Right lobe of liver (tissue), 6 donors: Measurements from ENCODE around the gene WDR47. TPM values are rescaled to one million over a fixed set of nuclear protein-coding genes. Genes with fewer than 3 reads are reported as not detected.

Experiments used
- ATAC-seq, 4 donors: fragments of 200-7000 bp; cut with Tn5 transposase; one replicate each; pipeline ENCODE4 v1.9.1; 2020; ENCODE audit warnings: mild to moderate bottlenecking in 4 of 4, moderate library complexity in 4 of 4
- DNase-seq, 3 donors: peaks; one replicate each; pipeline ENCODE4 v3.0.0-alpha.2; 2020
- H3K27ac ChIP-seq, 3 donors: fragments of 200-600 bp; one replicate each; pipeline ENCODE4 v1.8.0; 2022
- H3K27me3 ChIP-seq, 2 donors: fragments of 200-600 bp; one replicate each; pipeline ENCODE4 v1.8.0; 2022
- H3K36me3 ChIP-seq, 4 donors: fragments of 200-600 bp; sonication (generic) in 1 of 4; one replicate each; pipeline versions ENCODE4 v1.5.1 to v1.8.0; 2017 to 2022; ENCODE audit warnings: control low read depth in 1 of 4
- H3K4me1 ChIP-seq, 4 donors: fragments of 200-600 bp; sonication (generic) in 1 of 4; one replicate each; pipeline versions ENCODE4 v1.5.1 to v1.8.0; 2017 to 2022; ENCODE audit warnings: control low read depth in 1 of 4
- H3K4me3 ChIP-seq, 3 donors: fragments of 200-600 bp; one replicate each; pipeline ENCODE4 v1.8.0; 2022
- H3K9me3 ChIP-seq, 4 donors: fragments of 200-600 bp; sonication (generic) in 1 of 4; one replicate each; pipeline versions ENCODE4 v1.5.1 to v1.8.0; 2017 to 2022; ENCODE audit warnings: control low read depth in 1 of 4
- POLR2A ChIP-seq: fragments of 450-650 bp; IDR thresholded peaks from one replicate; pipeline ENCODE4 v1.6.1; 2017; ENCODE audit warnings: antibody characterized with exemption, mild to moderate bottlenecking
- WGBS: methylation state at CpG from one replicate; pipeline ENCODE4 v1.1.6; 2018; ENCODE audit warnings: low coverage, low lambda C conversion rate; ENCODE audit not compliant: insufficient coverage; ENCODE audit errors: missing lambda C conversion rate; 5-methylcytosine and 5-hydroxymethylcytosine counted together
- intact Hi-C, 2 donors: fragments of 100-400 bp; cut with DNase I; formaldehyde crosslinking; loops; one replicate each; pipeline versions ENCODE4 v1.11.2 to v1.14.1; 2022
- total RNA-seq, 6 experiments: library from RNA; depleted of rRNA in 2 of 6; stranded (reverse); fragments of >200 nt in 2 of 6; fragmentation: NEBNext Ultra II Directional in 3 of 6; extraction: Animal tissue kit (Norgen Biotek cat#: 25700) in 3 of 6; gene quantifications; one replicate each; pipeline versions ENCODE4 v1.1.0 to v1.2.4, GENCODE V29; 2016 to 2023
- TF ChIP-seq, protein P1 (sequence below), 4 donors: fragments of 200-600 bp in 3 of 4; fragments of 450-650 bp in 1 of 4; IDR thresholded peaks; one replicate each; pipeline versions ENCODE4 v1.5.1 to v1.8.0; 2016 to 2022; ENCODE audit warnings: antibody characterized with exemption in 4 of 4, mild to moderate bottlenecking in 2 of 4
- donor health status: DM: no; HTN: yes; CAD: no.
- donor health status: DM: no; HTN: no; CAD: no.
- donor health status: DM: no; HTN: no; CAD: no.
- donor health status: DM: no; HTN: yes; CAD: no.
- donor health status: DM: no; HTN: yes; CAD: no.

The WDR47 gene
- total RNA-seq, 6 experiments from 2014 or later = 2.4 to 4.2 (median 2.6) TPM

DNA sequence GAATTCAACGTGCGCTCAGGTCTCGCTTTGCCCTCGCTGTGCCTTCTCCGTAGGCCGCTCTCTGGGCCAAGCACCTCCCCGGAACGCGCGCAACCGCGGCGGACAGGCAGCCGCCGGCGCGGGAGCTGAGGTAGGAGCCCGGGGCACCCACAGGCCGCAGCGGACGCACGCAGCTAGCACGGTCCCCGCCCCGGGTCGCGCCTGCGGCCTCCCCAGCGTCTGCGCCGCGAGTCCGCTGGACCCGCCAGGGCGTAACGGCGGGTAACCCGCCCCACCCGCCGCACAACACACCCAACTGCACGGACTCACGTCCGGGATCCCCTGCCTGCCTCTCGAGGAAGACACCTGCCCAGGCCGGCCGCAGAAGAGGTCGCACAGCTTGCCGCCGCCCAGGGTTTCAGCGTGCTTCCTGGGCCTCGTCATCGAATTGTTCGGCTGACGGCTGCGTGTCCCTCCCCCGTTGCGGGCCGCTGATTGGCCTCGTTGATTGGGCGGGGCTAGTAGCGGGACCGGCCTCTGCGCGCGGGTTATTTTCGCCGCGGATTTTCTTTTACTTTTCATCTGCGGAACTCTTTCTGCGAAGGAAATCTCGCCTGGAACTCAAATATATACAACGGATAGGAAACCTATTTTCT is 78.7 kb downstream of the WDR47 start, which contains the start of gene CLCC1:
Gene CLCC1 (minus strand): TSS at position 433 of the 635 bp plus-strand sequence. CDS start 13,047 bp downstream, outside the sequence.
- peak; percentile 95 to 96 (median 96) for DNase-seq
- Histone ChIP-seq H3K4me1 (peaks cover 0 to 20% (median 5%) of the 10 kb centered on the region in 4 donors), H3K27ac (peak within 1 kb of the TSS; percentile 84 to 95 (median 93)), H3K36me3 (no peaks in the 10 kb centered on the region), H3K9me3 (no peaks in the 10 kb centered on the region), H3K4me3 (peak within 1 kb of the TSS; percentile 63 to 74 (median 70)), H3K27me3 (no peaks in the 10 kb centered on the region)
- intact Hi-C loops = no loop called here
- under 1% methylated on average over 33 of the region's 72 CpGs for WGBS
- TF ChIP-seq, protein P1, sequence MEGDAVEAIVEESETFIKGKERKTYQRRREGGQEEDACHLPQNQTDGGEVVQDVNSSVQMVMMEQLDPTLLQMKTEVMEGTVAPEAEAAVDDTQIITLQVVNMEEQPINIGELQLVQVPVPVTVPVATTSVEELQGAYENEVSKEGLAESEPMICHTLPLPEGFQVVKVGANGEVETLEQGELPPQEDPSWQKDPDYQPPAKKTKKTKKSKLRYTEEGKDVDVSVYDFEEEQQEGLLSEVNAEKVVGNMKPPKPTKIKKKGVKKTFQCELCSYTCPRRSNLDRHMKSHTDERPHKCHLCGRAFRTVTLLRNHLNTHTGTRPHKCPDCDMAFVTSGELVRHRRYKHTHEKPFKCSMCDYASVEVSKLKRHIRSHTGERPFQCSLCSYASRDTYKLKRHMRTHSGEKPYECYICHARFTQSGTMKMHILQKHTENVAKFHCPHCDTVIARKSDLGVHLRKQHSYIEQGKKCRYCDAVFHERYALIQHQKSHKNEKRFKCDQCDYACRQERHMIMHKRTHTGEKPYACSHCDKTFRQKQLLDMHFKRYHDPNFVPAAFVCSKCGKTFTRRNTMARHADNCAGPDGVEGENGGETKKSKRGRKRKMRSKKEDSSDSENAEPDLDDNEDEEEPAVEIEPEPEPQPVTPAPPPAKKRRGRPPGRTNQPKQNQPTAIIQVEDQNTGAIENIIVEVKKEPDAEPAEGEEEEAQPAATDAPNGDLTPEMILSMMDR (IDR thresholded peaks at IDR 0.05) = no peak
- peak; percentile 95 for TF ChIP-seq POLR2A
- peak; percentile 97 to 98 (median 98) for ATAC-seq

DNA sequence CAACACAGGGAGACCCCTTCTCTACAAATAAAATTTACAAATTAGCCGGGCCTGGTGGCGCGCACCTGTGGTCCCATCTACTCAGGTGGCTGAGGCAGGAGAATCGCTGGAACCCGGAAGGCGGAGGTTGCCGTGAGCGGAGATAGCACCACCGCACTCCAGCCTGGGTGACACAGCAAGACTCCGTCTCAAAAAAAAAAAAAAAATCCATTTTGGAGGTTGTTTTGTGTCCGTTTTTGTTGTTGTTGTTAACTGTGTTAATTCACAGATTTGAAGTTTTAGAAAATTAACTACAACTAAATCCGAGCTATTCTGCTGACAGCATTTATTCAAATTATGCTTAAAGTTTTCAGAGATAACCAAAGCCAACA is 79.2 kb downstream of the WDR47 start:
- DNase-seq (peak in 1 of 3 donors; percentile 45), ATAC-seq (peak in 2 of 4 donors; percentile 7 to 17)
- Histone ChIP-seq H3K9me3 (no peaks in the 10 kb centered on the region), H3K4me3 (peak overlapping the region; percentile 63 to 74 (median 70)), H3K27me3 (no peaks in the 10 kb centered on the region), H3K4me1 (peaks cover 0 to 25% (median 5%) of the 10 kb centered on the region in 4 donors), H3K36me3 (no peaks in the 10 kb centered on the region), H3K27ac (peak overlapping the region; percentile 84 to 95 (median 93))
- intact Hi-C loops = no loop called here
- 5% methylated on average over 12 of the region's 12 CpGs for WGBS
- TF ChIP-seq, protein P1 (IDR thresholded peaks at IDR 0.05) = no peak
- no peak for TF ChIP-seq POLR2A

DNA sequence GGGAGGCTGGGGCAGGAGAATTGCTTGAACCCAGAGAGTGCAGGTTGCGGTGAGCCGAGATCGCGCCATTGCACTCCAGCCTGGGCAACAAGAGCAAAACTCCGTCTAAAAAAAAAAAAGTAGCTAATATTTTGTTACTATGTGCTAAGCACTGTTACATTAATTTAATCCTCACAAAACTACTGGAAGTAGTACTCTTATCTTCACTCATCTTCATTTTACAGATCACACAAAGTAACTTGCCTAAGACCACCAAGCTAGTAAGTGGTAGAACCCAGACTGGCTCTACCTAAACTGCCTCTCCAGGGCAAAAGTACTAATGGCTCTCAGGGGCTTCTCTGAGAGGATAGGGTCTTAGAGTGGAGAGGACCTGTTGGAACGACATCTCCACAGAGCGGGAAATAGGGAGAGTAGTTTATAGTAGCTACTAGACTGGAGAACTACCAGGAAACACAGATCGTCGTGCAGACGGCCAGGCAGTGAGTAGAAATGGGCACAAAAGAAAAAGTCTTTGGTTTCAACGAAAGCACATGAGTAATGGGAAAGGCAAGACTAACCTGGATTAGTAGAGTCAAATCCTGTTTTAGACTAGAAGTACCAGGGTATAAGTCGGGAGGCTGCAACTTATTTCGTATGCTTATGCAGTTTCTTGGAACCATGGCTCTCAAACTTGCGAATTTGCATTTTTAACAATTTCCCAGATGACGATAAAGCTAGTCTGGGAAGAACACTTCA is 80.0 kb downstream of the WDR47 start:
- intact Hi-C loops = no loop called here
- WGBS = 94% methylated on average over 14 of the region's 15 CpGs
- Histone ChIP-seq H3K36me3 (no peaks in the 10 kb centered on the region), H3K27me3 (no peaks in the 10 kb centered on the region), H3K9me3 (no peaks in the 10 kb centered on the region), H3K27ac (no peak overlapping the region), H3K4me1 (peaks cover 0 to 26% (median 5%) of the 10 kb centered on the region in 4 donors), H3K4me3 (peak overlapping the region; percentile 63 to 74 (median 70))
- TF ChIP-seq POLR2A = no peak
- TF ChIP-seq, protein P1 (IDR thresholded peaks at IDR 0.05) = no peak
- no peak for ATAC-seq
- DNase-seq = no peak

DNA sequence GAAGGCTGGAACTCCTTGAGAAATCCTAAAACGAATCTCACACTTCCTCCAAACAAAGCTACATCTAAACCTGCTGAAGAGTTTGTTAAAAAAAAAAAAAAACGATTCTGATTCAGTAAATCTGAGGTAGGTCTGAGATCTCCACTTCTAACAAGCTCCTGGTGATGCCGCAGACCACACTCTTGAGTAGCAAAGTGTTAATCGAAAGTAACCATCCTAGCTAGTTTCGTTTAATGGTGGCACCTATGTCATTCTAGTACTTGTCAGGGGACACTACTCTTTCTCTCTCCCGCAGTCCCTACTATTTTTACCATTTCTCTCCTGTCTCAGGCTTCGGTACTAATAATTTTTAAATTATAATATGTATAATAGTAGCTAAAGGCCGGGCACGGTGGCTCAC is 80.7 kb downstream of the WDR47 start:
- TF ChIP-seq, protein P1 (IDR thresholded peaks at IDR 0.05) = no peak
- TF ChIP-seq POLR2A = no peak
- ATAC-seq (no peak), DNase-seq (no peak)
- intact Hi-C loops = no loop called here
- Histone ChIP-seq H3K27me3 (no peaks in the 10 kb centered on the region), H3K36me3 (no peaks in the 10 kb centered on the region), H3K27ac (no peak overlapping the region), H3K4me3 (no peak overlapping the region), H3K4me1 (peaks cover 0 to 26% (median 5%) of the 10 kb centered on the region in 4 donors), H3K9me3 (no peaks in the 10 kb centered on the region)
- 86% methylated on average over 8 of the region's 9 CpGs for WGBS
